Raji (cell line): ENCODE results near the gene ABCC10.

Experiments used
- POLR2A ChIP-seq: IDR thresholded peaks from 2 replicates; pipeline ENCODE4 v1.6.1; 2011; ENCODE audit warnings: low read depth, low read length, control low read depth; ENCODE audit not compliant: insufficient read depth

ABCC10 gene

DNA sequence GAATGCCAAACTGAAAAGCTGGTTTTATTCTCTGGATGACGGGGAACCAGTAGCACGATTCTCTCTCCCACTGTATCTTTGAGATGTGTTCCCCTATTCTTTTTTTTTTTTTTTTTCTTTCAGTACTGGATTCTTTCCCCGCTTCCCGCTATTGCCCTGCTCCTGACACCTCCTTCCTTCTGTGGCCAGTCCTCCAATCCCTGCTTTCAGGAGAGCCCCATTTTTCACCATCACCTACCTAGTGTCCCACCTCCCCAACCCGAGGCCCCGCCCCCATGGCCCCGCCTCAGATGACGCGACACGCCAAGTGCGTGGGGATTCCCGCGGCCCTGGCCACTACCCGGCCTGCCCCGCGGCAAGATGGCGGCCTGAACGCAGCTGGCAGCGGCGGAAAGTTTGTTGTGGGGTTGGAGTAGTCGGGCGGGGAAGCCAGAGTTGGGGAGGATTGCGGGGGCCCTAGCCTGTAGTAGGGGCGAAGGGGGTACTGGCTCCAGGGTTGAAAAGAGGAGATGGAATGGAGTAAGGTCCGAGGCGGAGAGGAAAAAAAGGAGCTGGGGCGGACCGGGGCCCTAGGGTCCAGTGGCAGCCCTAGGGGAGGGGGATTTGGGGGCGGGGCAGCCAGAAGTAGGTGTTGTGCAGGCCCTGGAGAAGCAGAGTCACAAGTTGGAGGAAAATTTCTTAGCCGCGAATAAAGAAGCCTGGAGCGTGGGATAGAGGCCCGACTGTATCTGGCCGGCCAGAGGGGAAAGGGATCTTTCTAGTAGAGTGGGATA is 50.1 kb downstream of the ABCC10 start, which contains the start of gene TJAP1:
TSS of gene TJAP1 (plus strand) at position 336 of the 773 bp plus-strand sequence. CDS start 21,432 bp downstream, outside the sequence.
- TF ChIP-seq POLR2A: peak; percentile 76

DNA sequence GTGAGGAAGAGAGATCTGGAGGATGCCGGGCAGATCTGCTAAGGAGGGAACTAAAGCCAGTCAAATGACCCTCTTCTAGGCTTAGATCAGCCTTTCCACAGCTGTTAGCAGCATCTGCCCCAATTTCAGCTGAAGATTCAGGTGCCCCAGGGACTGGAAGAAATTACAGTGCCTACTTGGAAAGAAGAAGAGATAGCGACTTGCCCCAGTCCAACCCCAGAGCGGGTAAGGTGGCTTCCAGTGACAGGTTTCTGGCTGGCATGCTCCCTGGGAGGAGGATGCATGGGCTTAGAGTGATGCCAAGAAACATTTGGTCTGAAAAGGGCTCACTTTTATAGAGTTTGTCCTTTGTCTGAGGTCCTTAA is 50.6 kb downstream of the ABCC10 start:
- TF ChIP-seq POLR2A: no peak

DNA sequence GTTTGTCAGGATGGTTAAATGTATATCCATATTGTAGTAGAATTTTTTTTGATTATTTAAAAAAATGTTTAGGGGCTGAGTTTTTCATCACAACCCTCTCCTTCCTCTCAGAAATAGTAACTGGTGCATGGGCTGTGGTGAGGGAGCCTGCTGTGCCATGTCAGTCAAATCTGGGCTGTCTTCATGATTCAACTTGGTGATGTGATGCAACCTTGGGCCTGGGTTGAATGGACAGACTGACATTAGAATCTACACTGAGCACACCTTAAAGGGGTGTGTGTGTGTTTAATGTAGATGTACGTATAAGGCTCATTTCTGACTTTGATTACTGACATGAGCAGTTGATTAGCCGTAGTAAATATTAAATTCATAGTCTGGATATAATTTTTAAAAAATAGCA is 53.7 kb downstream of the ABCC10 start:
- TF ChIP-seq POLR2A: no peak

DNA sequence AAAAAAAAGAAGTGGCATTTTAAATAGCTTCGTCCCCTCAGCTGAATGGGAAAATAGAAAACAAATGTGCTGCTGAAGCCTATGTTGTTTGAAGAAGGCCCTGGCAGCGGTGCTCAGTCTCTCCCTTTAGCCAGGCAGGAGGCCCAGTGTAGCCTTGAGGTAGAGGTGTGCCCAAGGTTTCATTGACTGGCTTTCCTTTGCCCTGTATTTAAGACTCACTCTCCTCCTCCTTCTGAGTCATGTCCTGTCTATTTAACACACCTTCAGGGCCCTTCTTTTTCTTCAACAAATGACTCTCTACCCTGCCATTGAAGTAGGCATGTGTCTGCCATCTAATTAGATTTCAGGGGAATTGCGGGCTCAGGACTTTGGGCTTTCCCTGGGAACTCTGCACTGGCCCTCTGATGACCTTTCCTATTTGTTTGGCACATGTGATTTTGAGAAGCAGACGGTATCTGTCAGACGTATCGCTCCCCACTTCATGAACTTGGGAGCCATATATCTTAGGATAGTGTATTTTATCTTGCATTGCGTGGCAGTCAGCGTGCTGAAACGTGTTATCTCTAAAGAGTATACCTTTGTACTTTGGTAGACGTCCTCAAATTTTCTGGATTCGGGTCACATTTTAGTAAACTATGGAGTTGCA is 54.4 kb downstream of the ABCC10 start:
- TF ChIP-seq POLR2A: no peak

DNA sequence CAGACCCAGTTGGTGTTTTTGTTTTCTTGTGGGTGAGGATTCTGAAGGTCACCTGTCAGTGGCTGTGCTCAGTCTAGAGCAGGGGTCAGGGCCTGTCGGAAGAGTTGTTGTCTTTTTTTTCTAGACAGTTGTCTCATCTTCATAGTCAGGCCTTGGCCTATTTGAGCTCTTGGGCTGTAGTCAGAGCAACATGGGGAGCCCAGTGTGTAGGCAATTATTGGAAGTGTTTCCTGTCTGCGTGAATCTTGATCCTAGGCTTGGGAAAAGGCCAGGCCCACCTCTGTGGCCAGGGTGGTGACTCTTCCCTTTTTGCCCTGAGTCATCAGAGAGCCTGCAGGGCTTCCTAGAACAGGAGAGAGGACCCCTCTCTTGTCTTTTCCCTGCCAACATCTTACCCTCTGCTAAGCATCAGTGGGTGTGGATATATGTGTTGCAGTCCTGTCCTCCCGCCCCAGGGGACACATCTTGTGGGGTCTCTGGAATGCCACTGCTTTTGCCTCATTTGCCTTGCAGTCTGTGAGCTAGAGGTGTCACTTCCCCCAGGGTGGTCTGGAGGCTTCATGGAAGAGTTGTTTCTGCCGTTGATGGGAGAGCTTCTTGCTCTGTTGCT is 61.4 kb downstream of the ABCC10 start:
- no peak for TF ChIP-seq POLR2A

DNA sequence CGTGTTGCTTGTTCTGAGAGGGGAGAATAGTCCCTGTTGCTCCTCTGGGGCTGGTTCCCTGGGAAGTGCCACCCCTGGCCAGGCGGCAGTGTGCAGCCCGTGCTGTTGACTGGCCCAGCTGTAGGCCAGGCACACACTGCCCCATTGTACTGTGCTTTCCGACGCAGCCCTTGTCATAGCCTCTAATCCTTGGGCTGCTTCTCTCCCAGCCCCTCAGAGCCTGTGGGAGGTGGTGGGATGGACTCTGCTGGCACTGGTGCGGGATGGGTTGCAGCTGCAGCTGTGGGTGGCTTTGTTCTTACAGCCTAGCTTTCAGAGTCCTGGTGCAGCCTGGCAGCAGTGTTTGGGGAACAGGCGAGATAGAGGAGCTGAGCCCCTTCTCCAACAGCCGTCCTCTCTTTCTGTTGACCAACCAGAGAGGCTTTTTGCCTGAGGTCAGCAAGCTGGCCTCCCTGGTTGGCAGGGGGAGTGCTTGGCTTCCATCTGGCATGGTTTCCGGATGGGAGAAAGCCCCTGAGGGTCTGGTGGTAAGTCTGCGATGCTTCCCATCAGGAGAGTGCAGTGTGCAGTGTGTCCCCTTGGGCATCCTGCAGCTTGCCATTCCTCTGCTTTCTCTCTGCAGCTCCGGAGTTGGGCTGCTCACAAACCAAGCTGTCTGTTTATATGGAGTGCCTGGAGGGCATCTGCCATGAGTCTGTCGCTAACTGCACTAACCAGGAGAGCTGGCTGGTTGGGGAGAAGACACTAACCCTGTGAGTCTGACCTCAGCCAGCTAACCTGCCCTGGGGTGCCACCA is 62.1 kb downstream of the ABCC10 start:
- no peak for TF ChIP-seq POLR2A

DNA sequence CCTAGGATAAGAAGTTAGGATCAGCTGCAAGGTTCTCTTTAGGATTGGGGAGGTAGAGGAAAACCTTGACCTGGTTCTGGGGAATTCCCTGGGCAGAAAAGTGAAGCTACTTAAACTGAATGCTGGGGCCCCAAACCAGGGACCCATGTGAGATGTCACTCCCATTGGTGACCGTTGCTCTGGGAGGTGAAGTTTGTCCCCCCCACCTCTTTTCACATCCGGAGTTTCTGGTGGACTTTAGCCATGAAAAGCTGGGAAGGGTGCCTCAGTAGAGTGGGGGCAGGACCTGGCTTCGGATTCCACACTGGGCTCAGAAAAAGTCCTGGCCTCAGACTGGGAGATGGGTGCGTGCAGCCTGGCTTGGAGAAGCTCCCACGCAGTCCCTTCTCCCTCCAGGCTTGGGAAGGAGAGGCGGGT is 63.2 kb downstream of the ABCC10 start:
- no peak for TF ChIP-seq POLR2A

DNA sequence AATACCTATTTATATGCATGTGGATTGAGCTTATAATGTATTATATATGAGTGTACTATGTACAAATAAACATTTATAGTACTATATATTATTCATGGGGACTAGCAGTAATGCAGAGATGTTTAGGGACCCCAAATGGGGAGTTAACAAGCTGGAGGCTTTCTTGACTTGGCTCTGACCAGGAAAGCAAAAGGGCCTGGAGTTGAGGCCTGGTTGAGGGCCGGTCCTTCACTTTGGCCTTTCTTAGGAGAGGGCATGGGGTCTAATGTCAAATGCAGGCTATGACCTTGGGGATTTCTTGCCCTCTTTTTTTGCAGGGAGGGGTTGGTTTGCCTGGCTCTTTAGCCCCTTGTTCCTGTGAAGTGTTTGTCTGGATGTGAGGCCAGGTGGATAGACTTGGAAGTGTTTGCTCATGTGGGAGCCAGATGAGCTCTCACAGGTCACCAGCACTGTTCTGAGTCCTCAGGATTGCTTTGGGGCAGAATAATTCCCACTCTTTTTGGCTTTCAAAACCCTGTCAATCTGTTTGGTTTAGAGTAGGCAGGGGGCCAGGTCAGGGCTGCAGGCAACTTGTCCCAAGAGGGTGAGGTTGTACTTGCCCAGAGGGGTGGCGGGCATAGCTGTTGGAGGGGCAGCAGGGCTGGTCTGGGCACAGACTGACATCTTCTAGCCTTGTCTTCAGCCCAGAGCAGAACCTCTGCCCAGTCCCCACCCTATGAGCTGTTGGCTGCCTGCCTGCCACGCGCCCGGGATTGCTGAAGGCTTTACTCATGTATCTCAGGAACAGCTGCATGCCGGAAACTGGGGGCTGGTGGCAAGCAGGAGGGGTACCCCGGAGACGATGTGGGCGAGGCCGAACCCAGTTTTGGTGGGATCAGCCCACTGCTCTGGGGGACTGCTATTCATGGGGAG is 64.7 kb downstream of the ABCC10 start:
- TF ChIP-seq POLR2A: no peak

DNA sequence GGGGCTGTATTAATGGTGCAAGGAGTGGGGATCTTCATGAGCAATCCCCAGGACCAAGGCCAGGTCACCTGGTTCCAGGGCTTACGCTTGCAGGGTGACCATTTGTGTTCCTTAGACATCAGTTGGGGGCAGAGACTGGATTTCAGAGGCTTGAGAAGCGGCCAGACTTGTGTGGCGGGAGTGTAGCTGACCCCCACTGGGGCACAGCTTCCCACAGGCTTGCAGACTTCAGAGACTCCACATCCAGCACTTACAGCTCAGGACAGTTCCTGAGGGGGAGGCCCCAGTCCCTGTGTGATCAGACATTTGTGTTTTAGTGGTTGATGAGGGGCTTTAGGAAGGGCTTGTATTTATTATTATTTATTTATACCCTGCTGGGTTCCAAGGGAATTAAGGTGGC is 65.3 kb downstream of the ABCC10 start:
- TF ChIP-seq POLR2A: no peak

DNA sequence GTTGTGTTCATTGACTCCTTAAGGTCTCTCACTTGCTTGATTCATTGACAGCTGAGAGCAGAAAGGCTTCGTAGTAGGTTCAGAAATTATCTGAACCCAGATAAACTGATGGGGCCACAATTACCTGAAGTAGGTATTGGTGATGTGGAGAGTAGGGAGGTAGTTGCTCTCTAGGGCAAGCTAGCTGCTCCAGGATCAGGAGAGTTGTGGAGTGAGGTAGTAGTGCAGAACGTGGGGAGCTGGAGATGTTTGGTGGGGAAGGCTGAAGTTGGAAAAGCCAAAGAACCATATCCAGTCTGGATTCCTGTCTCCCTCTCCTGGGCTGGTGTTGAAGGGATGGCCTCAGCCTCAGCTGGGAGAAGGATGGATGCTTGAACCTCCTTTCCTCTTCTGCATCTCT is 65.9 kb downstream of the ABCC10 start:
- TF ChIP-seq POLR2A: no peak

DNA sequence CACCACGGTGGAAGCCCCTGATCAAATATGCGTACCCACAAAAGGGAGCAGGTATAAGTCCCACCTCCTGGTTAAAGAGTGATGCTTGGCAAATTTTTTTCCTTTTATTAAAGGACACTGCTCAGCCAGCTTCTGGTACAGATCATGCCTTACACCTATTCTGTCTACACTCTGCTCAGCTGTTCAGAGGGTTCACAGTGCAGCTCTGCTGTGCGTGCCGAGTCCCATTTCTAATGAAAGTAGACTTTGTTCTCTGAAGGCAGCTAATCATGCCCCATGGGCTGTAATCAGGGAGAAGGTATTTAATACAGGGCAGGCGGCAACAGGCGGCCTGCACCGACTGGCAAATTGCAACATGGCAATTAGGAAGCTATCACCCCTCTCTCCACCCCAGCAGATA is 66.5 kb downstream of the ABCC10 start:
- no peak for TF ChIP-seq POLR2A

DNA sequence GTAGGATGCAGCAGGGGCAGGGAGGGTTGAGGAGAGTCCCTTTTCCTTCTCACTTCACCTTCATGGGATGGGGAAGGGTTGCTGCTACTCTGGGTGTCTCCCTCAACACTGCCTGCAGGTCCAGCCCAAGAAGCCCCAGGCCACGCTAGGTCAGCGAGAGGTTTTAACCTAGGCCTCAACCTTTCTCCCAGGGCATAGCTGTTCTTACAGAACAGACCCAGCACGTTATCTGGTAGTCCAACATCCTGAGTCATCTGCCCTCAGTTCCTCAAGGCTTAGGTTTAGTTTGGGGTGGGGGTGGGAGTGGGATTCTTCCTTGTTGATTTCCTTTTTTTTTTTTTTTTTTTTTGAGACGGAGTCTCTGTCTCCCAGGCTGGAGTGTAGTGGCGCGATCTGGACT is 67.0 kb downstream of the ABCC10 start:
- no peak for TF ChIP-seq POLR2A

DNA sequence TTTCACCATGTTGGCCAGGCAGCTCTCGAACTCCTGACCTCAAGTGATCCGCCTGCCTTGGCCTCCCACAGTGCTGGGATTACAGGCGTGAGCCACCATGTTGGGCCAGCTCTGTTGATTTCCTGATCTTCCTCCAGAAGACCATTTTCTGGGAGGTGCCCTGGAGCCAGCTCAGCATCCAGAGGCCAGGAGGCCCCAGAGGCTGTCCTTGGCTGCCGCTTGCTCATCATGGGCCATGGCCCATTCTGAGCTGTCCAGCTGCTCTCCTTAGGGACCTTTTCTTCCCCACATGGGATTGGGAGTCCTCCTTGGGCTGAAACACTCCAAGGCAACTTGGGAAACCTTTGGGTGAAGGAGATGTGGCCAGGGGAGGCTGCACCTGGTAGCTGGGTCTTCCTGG is 67.4 kb downstream of the ABCC10 start:
- TF ChIP-seq POLR2A: no peak

DNA sequence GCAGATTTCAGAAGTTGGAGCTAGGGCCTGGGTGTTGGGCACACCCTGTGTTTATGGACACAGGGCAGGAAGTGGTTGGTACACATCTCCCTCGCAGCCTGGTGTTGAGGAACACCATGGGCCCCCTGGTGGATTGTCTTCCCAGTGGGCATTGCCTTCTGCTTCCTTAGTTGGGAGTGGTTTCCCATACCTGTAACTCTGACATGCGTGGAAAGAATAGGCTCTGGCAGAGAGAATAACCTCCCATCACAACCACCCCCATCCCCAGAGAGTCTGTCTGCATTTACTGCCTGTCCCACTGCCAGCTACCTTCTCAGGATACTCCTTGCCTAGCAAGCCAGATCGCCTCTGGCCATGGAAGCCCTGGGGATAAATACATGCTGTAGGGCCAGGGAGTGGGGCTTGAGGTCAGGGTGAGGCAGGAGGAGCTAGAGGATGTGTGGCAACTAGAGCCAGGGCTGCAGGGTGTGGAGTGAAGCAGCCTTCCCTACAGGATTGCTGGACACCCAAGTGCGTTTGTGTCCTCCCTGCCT is 68.1 kb downstream of the ABCC10 start:
- TF ChIP-seq POLR2A: no peak
